SK-N-SH treated with all-trans-retinoic acid at 6 μM for 48 hours (cell line): ENCODE results near the gene BACE1.

Experiments
- ARNTL ChIP-seq: fragments of 450-650 bp; formaldehyde crosslinking; IDR thresholded peaks from 2 replicates; pipeline ENCODE4 v1.5.0; 2020; ENCODE audit warnings: low read depth, mild to moderate bottlenecking, moderate library complexity, borderline replicate concordance
- GLIS3 ChIP-seq: fragments of 250-450 bp; sonication (Bioruptor Pico); IDR thresholded peaks from 2 replicates; pipeline ENCODE4 v1.5.0; 2020; ENCODE audit warnings: mild to moderate bottlenecking, moderate library complexity
- PATZ1 ChIP-seq: fragments of 250-450 bp; sonication (Bioruptor Pico); IDR thresholded peaks from 2 replicates; pipeline ENCODE4 v1.8.0; 2020; ENCODE audit warnings: mild to moderate bottlenecking, moderate library complexity, borderline replicate concordance
- PPARA ChIP-seq: fragments of 250-450 bp; sonication (Bioruptor Pico); IDR thresholded peaks from 2 replicates; pipeline ENCODE4 v1.5.0; 2020; ENCODE audit warnings: mild to moderate bottlenecking, borderline replicate concordance
- ZC3H10 ChIP-seq: fragments of 250-450 bp; sonication (Bioruptor Pico); IDR thresholded peaks from 2 replicates; pipeline ENCODE4 v1.5.1; 2021; ENCODE audit warnings: mild to moderate bottlenecking, moderate library complexity
- ZFP3 ChIP-seq: fragments of 250-450 bp; sonication (Bioruptor Pico); IDR thresholded peaks from 2 replicates; pipeline ENCODE4 v1.5.0; 2020; ENCODE audit warnings: mild to moderate bottlenecking, moderate library complexity
- ZNF70 ChIP-seq: fragments of 450-650 bp; formaldehyde crosslinking; IDR thresholded peaks from 2 replicates; pipeline ENCODE4 v1.5.0; 2020; ENCODE audit warnings: mild to moderate bottlenecking, moderate library complexity

DNA sequence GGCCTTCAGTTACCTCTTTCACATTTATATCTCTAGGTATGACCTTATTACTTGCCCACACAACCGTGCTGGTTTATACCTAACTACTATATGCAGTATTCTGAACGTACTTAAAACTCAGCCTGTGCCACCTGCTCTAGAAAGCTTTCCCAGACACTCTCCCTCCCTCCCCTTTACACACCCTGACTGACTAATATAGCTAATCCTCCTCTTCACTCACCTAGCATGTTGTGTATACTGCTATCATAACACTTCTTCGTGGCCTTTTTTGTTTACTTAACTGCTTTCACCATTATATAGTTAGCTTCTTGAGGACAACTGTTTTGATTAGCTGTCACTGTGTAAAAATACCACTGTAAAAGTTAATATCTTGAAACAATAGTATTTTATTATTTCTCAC is 60.1 kb downstream of the BACE1 start:
- TF ChIP-seq ZNF70 = no peak
- TF ChIP-seq PPARA (CRISPR knock-in tag) = no peak
- TF ChIP-seq ZC3H10 = no peak
- TF ChIP-seq ARNTL (CRISPR knock-in tag) = no peak
- TF ChIP-seq GLIS3 (CRISPR knock-in tag) = no peak
- TF ChIP-seq ZFP3 (CRISPR knock-in tag) = no peak
- no peak for TF ChIP-seq PATZ1 (CRISPR knock-in tag)
